Osteocyte (in vitro differentiated cells): ENCODE data around the gene ASCC2. TPM values are rescaled to one million over a fixed set of nuclear protein-coding genes. Genes with fewer than 3 reads are reported as not detected.

Experiments used
- DNase-seq: peaks from one replicate; pipeline ENCODE4 v3.0.0; 2021; ENCODE audit warnings: mixed read lengths; ENCODE audit not compliant: unreplicated experiment; ENCODE audit errors: extremely low spot score
- H3K27ac Mint-ChIP-seq: one replicate; pipeline ENCODE4 v1.8.0; 2021; ENCODE audit warnings: mild to moderate bottlenecking, mixed read lengths; ENCODE audit not compliant: unreplicated experiment
- H3K27me3 Mint-ChIP-seq: one replicate; pipeline ENCODE4 v1.8.0; 2021; ENCODE audit warnings: mixed read lengths; ENCODE audit not compliant: unreplicated experiment
- H3K36me3 Mint-ChIP-seq: one replicate; pipeline ENCODE4 v1.8.0; 2021; ENCODE audit warnings: mixed read lengths; ENCODE audit not compliant: unreplicated experiment
- H3K4me1 Mint-ChIP-seq: one replicate; pipeline ENCODE4 v1.8.0; 2021; ENCODE audit warnings: mixed read lengths; ENCODE audit not compliant: unreplicated experiment
- H3K4me3 Mint-ChIP-seq: one replicate; pipeline ENCODE4 v1.8.0; 2021; ENCODE audit warnings: mild to moderate bottlenecking, moderate library complexity, mixed read lengths; ENCODE audit not compliant: unreplicated experiment
- H3K9me3 Mint-ChIP-seq: one replicate; pipeline ENCODE4 v1.8.0; 2021; ENCODE audit warnings: mixed read lengths; ENCODE audit not compliant: unreplicated experiment
- CTCF ChIP-seq: fragments of 200-600 bp; sonication (generic); IDR thresholded peaks from 2 replicates; pipeline ENCODE4 v1.5.0; 2021; ENCODE audit warnings: antibody characterized with exemption, mild to moderate bottlenecking, moderate library complexity
- total RNA-seq: library from RNA; stranded (reverse); gene quantifications from 2 replicates; pipeline ENCODE4 v1.2.1, GENCODE V29; 2021

Gene ASCC2
- total RNA-seq, 1 donor from 2014 or later = 49.4 TPM

GRCh38 chr22:29801153-29801552 lies 36.9 kb downstream of the ASCC2 start:
- Mint-ChIP-seq H3K27me3 (no peaks in the 10 kb centered on the region), H3K4me1 (no peaks in the 10 kb centered on the region), H3K27ac (no peak overlapping the region), H3K4me3 (no peak overlapping the region), H3K9me3 (no peaks in the 10 kb centered on the region), H3K36me3 (peaks cover 40% of the 10 kb centered on the region)
- TF ChIP-seq CTCF = no peak
- no peak for DNase-seq

GRCh38 chr22:29799217-29799680 lies 38.8 kb downstream of the ASCC2 start:
- H3K27me3 Mint-ChIP-seq = no peaks in the 10 kb centered on the region
- H3K4me3 Mint-ChIP-seq = no peak overlapping the region
- DNase-seq = no peak
- no peaks in the 10 kb centered on the region for H3K4me1 Mint-ChIP-seq
- no peaks in the 10 kb centered on the region for H3K9me3 Mint-ChIP-seq
- H3K36me3 Mint-ChIP-seq = peaks cover 31% of the 10 kb centered on the region
- no peak for TF ChIP-seq CTCF
- no peak overlapping the region for H3K27ac Mint-ChIP-seq

GRCh38 chr22:29798801-29799200 lies 39.3 kb downstream of the ASCC2 start:
- Mint-ChIP-seq H3K27me3 (no peaks in the 10 kb centered on the region), H3K27ac (peak overlapping the region; percentile 41), H3K4me1 (no peaks in the 10 kb centered on the region), H3K36me3 (peaks cover 31% of the 10 kb centered on the region), H3K9me3 (no peaks in the 10 kb centered on the region), H3K4me3 (no peak overlapping the region)
- no peak for DNase-seq
- no peak for TF ChIP-seq CTCF

GRCh38 chr22:29798318-29798717 lies 39.8 kb downstream of the ASCC2 start:
- Mint-ChIP-seq H3K4me3 (no peak overlapping the region), H3K36me3 (peaks cover 28% of the 10 kb centered on the region), H3K27me3 (no peaks in the 10 kb centered on the region), H3K27ac (no peak overlapping the region), H3K4me1 (no peaks in the 10 kb centered on the region), H3K9me3 (no peaks in the 10 kb centered on the region)
- TF ChIP-seq CTCF = no peak
- no peak for DNase-seq

GRCh38 chr22:29797351-29797750 lies 40.7 kb downstream of the ASCC2 start:
- no peak overlapping the region for H3K4me3 Mint-ChIP-seq
- H3K27me3 Mint-ChIP-seq = no peaks in the 10 kb centered on the region
- no peak overlapping the region for H3K27ac Mint-ChIP-seq
- H3K9me3 Mint-ChIP-seq = no peaks in the 10 kb centered on the region
- H3K36me3 Mint-ChIP-seq = peaks cover 34% of the 10 kb centered on the region
- H3K4me1 Mint-ChIP-seq = no peaks in the 10 kb centered on the region
- no peak for DNase-seq
- TF ChIP-seq CTCF = no peak
